GM19372 (cell line): ENCODE measurements around the gene NF2.

ENCODE experiments used
- ATAC-seq: cut with Tn5 transposase; IDR thresholded peaks from one replicate; pipeline ENCODE4 v1.9.1; 2021; ENCODE audit warnings: mild to moderate bottlenecking, low read depth, moderate library complexity; ENCODE audit not compliant: unreplicated experiment

NF2 gene

GRCh38 chr22:29700206-29700899 is 96.9 kb downstream of the NF2 start:
- no peak for ATAC-seq

GRCh38 chr22:29700900-29701154 is 97.4 kb downstream of the NF2 start:
- ATAC-seq: no peak

- ATAC-seq: no peak
These were observed 97.9 kb downstream of the NF2 start for GRCh38 chr22:29701155-29701999.

- no peak for ATAC-seq
These were observed 98.8 kb downstream of the NF2 start for GRCh38 chr22:29702000-29702930.

- ATAC-seq: no peak
These were observed 99.6 kb downstream of the NF2 start for GRCh38 chr22:29702931-29703501.

GRCh38 chr22:29703569-29704195 is 100.2 kb downstream of the NF2 start:
- no peak for ATAC-seq

- no peak for ATAC-seq
These were observed 101.3 kb downstream of the NF2 start for GRCh38 chr22:29704528-29705285.

- ATAC-seq: no peak
These were observed 102.2 kb downstream of the NF2 start for GRCh38 chr22:29705651-29706050.

- no peak for ATAC-seq
These were observed 103.1 kb downstream of the NF2 start for GRCh38 chr22:29706486-29706885.

- ATAC-seq: no peak
These were observed 103.6 kb downstream of the NF2 start for GRCh38 chr22:29707010-29707409.

- ATAC-seq: no peak
These were observed 104.0 kb downstream of the NF2 start for GRCh38 chr22:29707471-29707870.

- ATAC-seq: no peak
These were observed 106.8 kb downstream of the NF2 start for GRCh38 chr22:29710193-29710592.

- no peak for ATAC-seq
These were observed 107.6 kb downstream of the NF2 start for GRCh38 chr22:29710922-29711593.

GRCh38 chr22:29712119-29712518 is 108.7 kb downstream of the NF2 start:
- ATAC-seq: no peak

GRCh38 chr22:29713156-29713727 is 109.8 kb downstream of the NF2 start:
- no peak for ATAC-seq

- ATAC-seq: no peak
These were observed 111.8 kb downstream of the NF2 start for GRCh38 chr22:29715240-29715639.

- ATAC-seq: no peak
These were observed 112.3 kb downstream of the NF2 start for GRCh38 chr22:29715705-29716104.

- no peak for ATAC-seq
These were observed 113.5 kb downstream of the NF2 start for GRCh38 chr22:29716814-29717545.
